Measurements from ENCODE around the gene SDHAF1. TPM values are rescaled to one million over a fixed set of nuclear protein-coding genes. Genes with fewer than 3 reads are reported as not detected.

The SDHAF1 gene
- total RNA-seq, 1 donor from 2014 or later, result 23.2 TPM

DNA sequence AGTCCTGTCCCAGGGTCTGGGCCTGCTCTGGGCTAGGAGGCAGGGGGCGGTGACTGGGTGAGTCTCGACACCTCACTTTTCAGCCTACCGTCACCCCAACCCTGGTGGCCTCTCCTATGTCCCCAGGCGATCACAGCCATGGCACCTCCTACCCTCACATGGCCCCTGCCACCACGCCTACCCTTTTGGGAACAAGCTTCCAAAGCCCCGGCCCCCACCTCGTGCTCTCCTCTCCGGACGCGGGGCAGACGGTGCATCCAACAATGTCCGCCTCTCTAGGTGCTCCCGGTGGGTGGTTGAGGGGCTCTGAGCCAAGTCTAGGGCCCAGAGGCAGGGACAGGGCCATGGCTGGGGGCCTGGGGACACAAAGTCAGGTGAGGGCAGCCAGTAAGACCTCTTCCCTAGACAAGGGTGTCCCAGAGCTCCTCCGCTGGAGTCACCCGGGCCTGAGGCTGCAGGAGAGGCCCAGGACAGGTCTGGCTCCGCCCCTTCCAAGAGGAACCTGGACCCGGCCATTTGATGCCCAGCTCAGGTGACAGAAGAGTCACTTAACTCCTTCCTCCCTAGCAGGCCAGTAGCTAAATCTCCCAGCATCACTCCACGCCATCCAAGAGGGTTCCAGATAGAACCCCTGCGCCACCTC is 13.5 kb downstream of the SDHAF1 start, which contains the start of gene SYNE4:
TSS of gene SYNE4 (minus strand) at position 478 of the 643 bp plus-strand sequence. CDS start at position 346, 132 bp downstream.
- DNase-seq (ENCODE audit: low read depth), result no peak
- TF ChIP-seq, protein P1, sequence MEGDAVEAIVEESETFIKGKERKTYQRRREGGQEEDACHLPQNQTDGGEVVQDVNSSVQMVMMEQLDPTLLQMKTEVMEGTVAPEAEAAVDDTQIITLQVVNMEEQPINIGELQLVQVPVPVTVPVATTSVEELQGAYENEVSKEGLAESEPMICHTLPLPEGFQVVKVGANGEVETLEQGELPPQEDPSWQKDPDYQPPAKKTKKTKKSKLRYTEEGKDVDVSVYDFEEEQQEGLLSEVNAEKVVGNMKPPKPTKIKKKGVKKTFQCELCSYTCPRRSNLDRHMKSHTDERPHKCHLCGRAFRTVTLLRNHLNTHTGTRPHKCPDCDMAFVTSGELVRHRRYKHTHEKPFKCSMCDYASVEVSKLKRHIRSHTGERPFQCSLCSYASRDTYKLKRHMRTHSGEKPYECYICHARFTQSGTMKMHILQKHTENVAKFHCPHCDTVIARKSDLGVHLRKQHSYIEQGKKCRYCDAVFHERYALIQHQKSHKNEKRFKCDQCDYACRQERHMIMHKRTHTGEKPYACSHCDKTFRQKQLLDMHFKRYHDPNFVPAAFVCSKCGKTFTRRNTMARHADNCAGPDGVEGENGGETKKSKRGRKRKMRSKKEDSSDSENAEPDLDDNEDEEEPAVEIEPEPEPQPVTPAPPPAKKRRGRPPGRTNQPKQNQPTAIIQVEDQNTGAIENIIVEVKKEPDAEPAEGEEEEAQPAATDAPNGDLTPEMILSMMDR (conservative IDR thresholded peaks at IDR 0.05; ENCODE audit: low read depth, low read length), result no peak

DNA sequence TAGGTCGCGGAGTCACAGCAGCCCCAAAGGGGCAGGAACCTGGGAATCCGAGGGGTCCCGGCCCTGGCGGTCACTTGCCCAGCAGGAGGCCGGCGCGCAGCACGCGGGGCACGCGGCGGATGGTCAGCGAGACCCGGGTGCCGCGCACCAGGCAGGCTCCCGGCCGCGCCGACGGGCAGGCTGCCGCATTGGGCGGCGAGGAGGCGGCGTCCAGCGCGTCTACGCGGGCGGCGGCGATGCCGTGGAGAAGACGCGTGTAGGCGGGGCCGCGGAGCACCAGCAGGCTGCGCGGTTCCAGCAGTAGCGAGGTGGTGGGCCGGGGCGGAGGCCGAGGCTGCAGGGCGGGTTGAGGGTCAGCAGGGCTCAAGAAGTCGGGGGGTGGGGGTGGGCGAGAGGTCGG is 14.2 kb downstream of the SDHAF1 start:
- TF ChIP-seq, protein P1 (conservative IDR thresholded peaks at IDR 0.05; ENCODE audit: low read depth, low read length), result no peak
- DNase-seq (ENCODE audit: low read depth), result no peak

More for the DNA sequence above, 13.5 kb downstream of the SDHAF1 start, which contains the start of gene SYNE4:
- peak within 1 kb of the TSS; percentile 53 for H3K4me3 ChIP-seq (ENCODE audit: low read depth, low read length)

DNA sequence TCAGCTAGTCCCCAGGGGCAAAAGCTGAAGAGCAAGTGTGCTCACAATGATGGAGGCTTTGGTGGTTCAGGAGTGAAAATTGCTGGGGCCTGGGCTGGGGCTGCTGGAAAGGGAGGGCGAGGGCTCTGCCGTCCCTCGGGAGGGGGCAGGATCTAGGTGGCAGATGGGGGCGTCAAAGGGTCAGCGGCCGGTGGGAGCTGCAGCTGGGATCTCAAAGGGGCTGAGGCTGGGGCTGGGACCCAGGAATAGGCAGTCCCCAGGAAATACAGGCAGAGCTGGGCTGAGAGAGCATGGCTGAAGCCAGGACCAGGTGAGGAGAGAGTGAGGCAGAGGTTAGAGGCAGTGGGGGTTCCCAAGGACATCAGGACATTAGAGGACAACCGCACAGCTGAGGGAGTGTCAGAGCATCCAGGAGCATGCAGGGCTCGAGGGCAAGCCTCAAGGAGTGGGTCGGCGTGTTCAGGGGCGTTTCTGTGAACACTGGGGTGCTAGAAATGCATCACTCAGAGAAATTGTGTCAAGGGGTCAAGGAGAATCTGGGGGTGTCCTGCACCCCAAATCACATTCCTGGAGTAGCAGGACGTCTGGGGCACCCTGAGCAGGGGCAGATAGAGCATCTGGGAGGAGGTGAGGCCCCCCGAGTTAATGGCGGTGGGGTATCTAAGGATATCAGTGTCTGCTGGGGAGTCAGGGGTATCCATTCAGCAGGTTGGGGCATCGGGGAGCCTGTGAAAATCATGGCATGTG is 14.8 kb downstream of the SDHAF1 start:
- H3K4me3 ChIP-seq (ENCODE audit: low read depth, low read length), result peak overlapping the region; percentile 53
- TF ChIP-seq, protein P1 (conservative IDR thresholded peaks at IDR 0.05; ENCODE audit: low read depth, low read length), result no peak

More for the DNA sequence above, 14.2 kb downstream of the SDHAF1 start:
- H3K4me3 ChIP-seq (ENCODE audit: low read depth, low read length), result peak overlapping the region; percentile 53

DNA sequence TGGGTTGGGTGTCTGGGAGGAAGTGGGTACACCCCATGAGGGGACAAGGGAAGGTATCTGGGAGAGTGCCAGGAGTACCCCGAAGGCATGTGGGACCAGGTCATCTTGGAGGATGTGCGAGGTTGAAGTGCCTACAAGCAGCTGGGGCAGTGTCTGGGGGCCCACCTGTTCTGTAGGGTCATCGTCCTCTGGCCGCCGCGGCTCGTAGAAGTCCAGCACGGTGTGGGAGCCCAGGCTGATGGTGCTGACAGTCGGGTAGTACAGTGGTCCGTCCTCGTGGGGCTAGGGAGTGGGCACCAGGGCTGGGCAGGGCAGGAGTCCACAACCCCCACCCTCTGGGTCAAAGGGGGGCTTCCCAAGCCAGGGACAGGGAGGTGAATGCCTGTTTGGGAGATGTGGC is 15.4 kb downstream of the SDHAF1 start:
- no peak for DNase-seq (ENCODE audit: low read depth)
- H3K4me3 ChIP-seq (ENCODE audit: low read depth, low read length), result no peak overlapping the region
- TF ChIP-seq, protein P1 (conservative IDR thresholded peaks at IDR 0.05; ENCODE audit: low read depth, low read length), result no peak

More for the DNA sequence above, 14.8 kb downstream of the SDHAF1 start:
- DNase-seq (ENCODE audit: low read depth), result no peak

DNA sequence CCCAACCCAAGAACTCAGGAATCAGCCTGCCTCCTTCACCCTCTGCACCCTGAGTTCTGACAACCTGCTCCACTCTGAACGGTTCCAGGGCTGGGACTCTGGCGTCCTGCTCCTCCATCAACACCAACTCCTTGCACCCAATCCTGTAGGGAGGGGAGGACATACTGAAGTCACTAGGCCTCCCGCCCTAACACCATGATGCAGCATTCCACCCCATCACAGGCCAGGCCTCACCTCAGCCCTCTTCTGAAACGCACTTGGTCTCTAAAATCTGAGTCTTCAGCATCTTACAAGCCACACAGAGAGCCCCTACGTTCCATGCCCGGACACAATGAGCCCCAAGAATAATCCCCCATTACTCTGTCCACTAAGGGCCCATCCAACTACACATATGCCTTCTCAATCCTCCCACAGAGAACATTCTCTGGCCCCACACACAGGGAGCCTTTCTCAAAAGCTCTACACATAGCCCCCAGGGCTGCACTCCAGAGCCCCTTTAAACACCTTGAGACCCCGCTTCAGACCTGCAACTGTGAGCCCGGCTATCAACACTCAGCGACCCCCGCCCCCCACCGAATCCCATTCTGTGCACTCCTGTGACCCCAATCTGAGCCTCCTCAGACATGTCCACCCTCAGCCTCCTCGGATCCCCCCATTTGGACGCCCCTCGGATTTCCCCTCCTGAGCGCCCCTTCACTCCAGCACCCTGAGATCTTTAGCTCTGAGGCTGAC is 18.5 kb downstream of the SDHAF1 start:
- TF ChIP-seq, protein P1 (conservative IDR thresholded peaks at IDR 0.05; ENCODE audit: low read depth, low read length), result no peak
- no peak for DNase-seq (ENCODE audit: low read depth)
- peak overlapping the region; percentile 69 for H3K4me3 ChIP-seq (ENCODE audit: low read depth, low read length)

DNA sequence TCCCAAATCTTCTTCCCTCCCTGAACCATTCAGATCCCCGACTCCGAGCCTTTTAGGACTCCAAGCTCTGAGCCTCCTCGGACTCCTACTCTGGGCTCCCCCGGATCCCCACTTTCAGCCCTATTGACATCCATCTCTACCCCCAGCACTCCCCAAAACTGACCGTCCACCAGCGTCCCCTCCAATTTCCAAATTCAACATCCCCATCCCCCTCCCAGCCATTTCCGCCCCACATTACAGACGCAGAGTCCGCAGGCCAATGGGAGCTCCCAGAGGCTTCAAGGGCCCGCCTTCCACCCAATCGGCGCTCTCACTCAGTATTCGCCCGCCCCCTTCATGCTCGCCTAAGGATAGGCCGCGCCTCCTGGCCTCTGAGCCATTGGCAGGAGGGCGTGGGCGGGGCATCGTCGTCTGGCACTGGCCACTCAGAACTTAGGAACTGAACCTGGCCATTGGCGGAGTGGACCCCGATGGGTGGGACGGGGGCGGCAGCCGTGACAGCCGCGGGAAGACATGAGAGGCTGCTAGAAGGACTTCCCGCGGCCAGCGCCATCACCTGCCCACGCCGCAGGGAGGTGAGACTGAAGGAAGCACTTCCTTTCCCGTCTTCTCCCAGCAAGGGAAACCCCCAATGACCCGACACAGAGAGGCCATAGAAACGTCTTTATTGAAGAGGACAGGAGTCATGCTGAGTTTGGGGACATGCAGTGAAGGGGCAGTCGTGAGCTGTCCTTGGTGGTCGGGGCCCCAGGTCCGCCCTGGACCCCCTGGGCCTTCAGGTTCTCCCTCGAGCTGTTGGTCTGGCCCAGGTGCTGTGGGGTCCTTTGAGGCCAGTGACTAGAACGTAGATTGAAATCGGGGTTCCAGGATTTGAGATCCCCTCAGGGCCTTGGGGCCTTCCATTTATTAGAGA is 19.3 kb downstream of the SDHAF1 start, which contains the start of gene ALKBH6:
TSS of gene ALKBH6 (minus strand) at position 202 of the 913 bp plus-strand sequence. CDS start 816 bp downstream, outside the sequence.
- TF ChIP-seq, protein P1 (conservative IDR thresholded peaks at IDR 0.05; ENCODE audit: low read depth, low read length), result no peak
- peak within 1 kb of the TSS; percentile 69 for H3K4me3 ChIP-seq (ENCODE audit: low read depth, low read length)
- DNase-seq (ENCODE audit: low read depth), result peak; percentile 78

All from epithelial cell of proximal tubule (primary cell).